Mesenchymal stem cell (in vitro differentiated cells and primary cell): ENCODE data around the gene SH3RF2. TPM values are rescaled to one million over a fixed set of nuclear protein-coding genes. Genes with fewer than 3 reads are reported as not detected.

Source experiments
- DNase-seq: peaks from one replicate; pipeline ENCODE4 v3.0.0-alpha.2; 2013
- H2AFZ ChIP-seq: one replicate; pipeline ENCODE4 v1.6.1; 2013; ENCODE audit warnings: low read depth, mild to moderate bottlenecking, control low read depth, inconsistent platforms, low read length, moderate library complexity
- H2AK5ac ChIP-seq: 2 replicates; pipeline ENCODE4 v1.6.1; 2013; ENCODE audit warnings: low read length, moderate library complexity, mild to moderate bottlenecking, inconsistent platforms; ENCODE audit not compliant: severe bottlenecking
- H2BK120ac ChIP-seq: one replicate; pipeline ENCODE4 v1.6.1; 2013; ENCODE audit warnings: low read depth, mild to moderate bottlenecking, inconsistent platforms, low read length, moderate library complexity
- H2BK12ac ChIP-seq, 2 experiments: one replicate each; pipeline ENCODE4 v1.6.1; 2013; ENCODE audit warnings: inconsistent platforms in 2 of 2, low read length in 2 of 2, mild to moderate bottlenecking in 2 of 2, moderate library complexity in 2 of 2, control low read depth in 1 of 2
- H2BK15ac ChIP-seq: one replicate; pipeline ENCODE4 v1.6.1; 2013; ENCODE audit warnings: mild to moderate bottlenecking, low read depth, inconsistent platforms; ENCODE audit not compliant: poor library complexity, severe bottlenecking
- H2BK5ac ChIP-seq: 2 replicates; pipeline ENCODE4 v1.6.1; 2013; ENCODE audit warnings: low read depth, mild to moderate bottlenecking, low read length, control low read depth, inconsistent platforms; ENCODE audit not compliant: poor library complexity, severe bottlenecking
- H3K14ac ChIP-seq, 2 experiments: one replicate each; pipeline ENCODE4 v1.6.1; 2013; ENCODE audit warnings: inconsistent platforms in 2 of 2, low read length in 2 of 2, control low read depth in 1 of 2, mild to moderate bottlenecking in 1 of 2, moderate library complexity in 1 of 2
- H3K18ac ChIP-seq, 2 experiments: one replicate each; pipeline ENCODE4 v1.6.1; 2013; ENCODE audit warnings: inconsistent platforms in 2 of 2, low read length in 2 of 2, control low read depth in 1 of 2, low read depth in 1 of 2, mild to moderate bottlenecking in 1 of 2
- H3K23ac ChIP-seq, 2 experiments: one replicate each; pipeline ENCODE4 v1.6.1; 2013; ENCODE audit warnings: inconsistent platforms in 2 of 2, low read length in 2 of 2, mild to moderate bottlenecking in 2 of 2, moderate library complexity in 2 of 2, control low read depth in 1 of 2
- H3K27ac ChIP-seq: 2 replicates; pipeline ENCODE4 v1.5.1; 2013; ENCODE audit warnings: mild to moderate bottlenecking, moderate library complexity, low read length, control low read depth, inconsistent platforms; ENCODE audit not compliant: poor library complexity, severe bottlenecking
- H3K27me3 ChIP-seq, 2 experiments: 2 replicates each; pipeline versions ENCODE4 v1.6.1 to v1.7.0; 2013; ENCODE audit warnings: low read length in 2 of 2, mild to moderate bottlenecking in 2 of 2, moderate library complexity in 2 of 2, control low read depth in 1 of 2, inconsistent platforms in 1 of 2; ENCODE audit not compliant: control insufficient read depth in 1 of 2, insufficient read depth in 1 of 2
- H3K36me3 ChIP-seq, 2 experiments: 2 replicates each; pipeline versions ENCODE4 v1.6.1 to v1.7.0; 2013; ENCODE audit warnings: low read length in 2 of 2, control low read depth in 1 of 2, inconsistent platforms in 1 of 2, low read depth in 1 of 2, mild to moderate bottlenecking in 1 of 2; ENCODE audit not compliant: insufficient read depth in 2 of 2, control insufficient read depth in 1 of 2
- H3K4ac ChIP-seq, 2 experiments: one replicate each; pipeline ENCODE4 v1.6.1; 2013; ENCODE audit warnings: inconsistent platforms in 2 of 2, low read length in 2 of 2, mild to moderate bottlenecking in 2 of 2, moderate library complexity in 2 of 2, control low read depth in 1 of 2, low read depth in 1 of 2
- H3K4me1 ChIP-seq: 2 replicates; pipeline ENCODE4 v1.6.1; 2013; ENCODE audit warnings: low read depth, low read length, control low read depth; ENCODE audit not compliant: control insufficient read depth, insufficient read depth
- H3K4me2 ChIP-seq: 2 replicates; pipeline ENCODE4 v1.6.1; 2013; ENCODE audit warnings: low read length, mild to moderate bottlenecking, inconsistent platforms; ENCODE audit not compliant: poor library complexity, severe bottlenecking
- H3K4me3 ChIP-seq, 2 experiments: 2 replicates each; pipeline versions ENCODE4 v1.5.1 to v1.7.0; 2013; ENCODE audit warnings: low read length in 2 of 2, mild to moderate bottlenecking in 2 of 2, control low read depth in 1 of 2, low read depth in 1 of 2; ENCODE audit not compliant: insufficient read depth in 1 of 2
- H3K79me1 ChIP-seq: replicated peaks from 2 replicates; pipeline ENCODE4 v1.6.1; 2013; ENCODE audit warnings: mild to moderate bottlenecking, control low read depth, low read length, inconsistent platforms; ENCODE audit not compliant: poor library complexity, severe bottlenecking
- H3K9ac ChIP-seq: 2 replicates; pipeline ENCODE4 v1.7.0; 2013; ENCODE audit warnings: mild to moderate bottlenecking, low read length, moderate library complexity
- H3K9me3 ChIP-seq: 2 replicates; pipeline ENCODE4 v1.7.0; 2013; ENCODE audit warnings: mild to moderate bottlenecking, low read length; ENCODE audit not compliant: control insufficient read depth
- H4K8ac ChIP-seq: one replicate; pipeline ENCODE4 v1.6.1; 2013; ENCODE audit warnings: inconsistent platforms, mild to moderate bottlenecking, low read length, moderate library complexity
- H4K91ac ChIP-seq: one replicate; pipeline ENCODE4 v1.6.1; 2013; ENCODE audit warnings: mild to moderate bottlenecking, low read length, inconsistent platforms
- WGBS: methylation state at CpG from one replicate; pipeline ENCODE4 v1.1.7; 2013; ENCODE audit warnings: mixed read lengths; 5-methylcytosine and 5-hydroxymethylcytosine counted together
- polyA plus RNA-seq, 2 experiments: library from polyadenylated mRNA; stranded (reverse); fragments of 200-250 nt; gene quantifications; one replicate each; pipeline ENCODE4 v1.2.3, GENCODE V29; 2013

The SH3RF2 gene
- polyA plus RNA-seq (2013, experiment 1 of 2) = 1.3 TPM
- 1.00 TPM for polyA plus RNA-seq (2013, experiment 2 of 2)

DNA sequence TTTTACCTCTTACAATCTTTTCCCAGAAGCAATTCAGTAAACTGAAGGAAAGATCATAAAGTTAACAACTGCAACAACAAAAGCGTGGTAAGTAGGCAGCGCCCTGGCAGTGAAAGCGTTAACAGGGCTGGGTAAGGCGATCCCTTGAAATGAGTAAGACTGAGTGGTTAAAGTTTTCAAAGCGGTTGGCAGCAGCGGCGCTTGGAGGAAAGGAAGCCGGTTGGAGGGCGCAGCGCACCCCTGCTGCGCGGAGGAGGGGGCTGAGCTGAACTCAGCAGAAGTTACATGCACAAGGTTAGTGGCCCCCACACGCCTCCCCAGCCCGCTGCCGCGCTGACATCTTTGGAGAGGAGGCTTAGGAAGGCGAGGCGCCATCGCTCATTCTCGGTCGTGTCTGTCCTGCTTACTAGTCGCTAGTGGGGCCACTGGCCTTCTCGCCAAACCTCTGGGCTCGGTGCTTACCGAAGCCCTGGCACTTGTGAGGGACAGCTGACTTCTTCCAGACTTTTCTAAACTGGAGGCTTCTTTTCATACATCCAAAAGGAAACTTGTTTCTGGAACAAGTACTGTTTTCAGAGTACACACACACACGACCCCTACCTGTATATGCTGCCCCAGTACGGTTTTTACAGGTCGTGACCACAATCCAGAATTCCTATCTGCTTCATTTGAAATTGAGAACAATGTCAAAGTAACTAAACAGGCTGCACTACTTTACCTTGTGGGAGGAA, at the start of gene SH3RF2:
TSS of gene SH3RF2 (plus strand) at position 178 of the 731 bp plus-strand sequence. CDS start 1,351 bp downstream, outside the sequence.
- H3K9me3 ChIP-seq = no peaks in the 10 kb centered on the region
- H3K4me3 ChIP-seq = peak within 1 kb of the TSS; percentile 56 to 82
- WGBS = under 1% methylated on average over 27 of the region's 28 CpGs
- H3K4me2 ChIP-seq = peak within 1 kb of the TSS; percentile 89
- peak within 1 kb of the TSS; percentile 96 for H3K27ac ChIP-seq
- peak within 1 kb of the TSS; percentile 55 for H2AFZ ChIP-seq
- H2BK120ac ChIP-seq = no peak within 1 kb of the TSS
- peaks cover 3% of the 10 kb centered on the region for H3K79me1 ChIP-seq
- H3K27me3 ChIP-seq = no peaks in the 10 kb centered on the region
- no peak within 1 kb of the TSS for H3K23ac ChIP-seq
- peak within 1 kb of the TSS; percentile 53 for H2BK5ac ChIP-seq
- no peak within 1 kb of the TSS for H4K8ac ChIP-seq
- DNase-seq = peak; percentile 74
- no peak within 1 kb of the TSS for H2AK5ac ChIP-seq
- no peak within 1 kb of the TSS for H2BK15ac ChIP-seq
- peak within 1 kb of the TSS in 1 of 2 experiments; percentile 83 for H3K14ac ChIP-seq
- H3K36me3 ChIP-seq = no peaks in the 10 kb centered on the region
- H3K4me1 ChIP-seq = peaks cover 9% of the 10 kb centered on the region
- H3K4ac ChIP-seq = no peak within 1 kb of the TSS
- H3K9ac ChIP-seq = peak within 1 kb of the TSS; percentile 75
- peak within 1 kb of the TSS in 1 of 2 experiments; percentile 91 for H2BK12ac ChIP-seq
- no peak within 1 kb of the TSS for H4K91ac ChIP-seq
- H3K18ac ChIP-seq = peak within 1 kb of the TSS; percentile 69 to 89

- Histone ChIP-seq H3K4ac (no peak overlapping the region), H3K9me3 (no peaks in the 10 kb centered on the region), H3K79me1 (no peaks in the 10 kb centered on the region), H2BK120ac (no peak overlapping the region), H3K9ac (no peak overlapping the region), H4K8ac (no peak overlapping the region), H3K36me3 (no peaks in the 10 kb centered on the region), H3K4me2 (no peak overlapping the region), H3K4me1 (no peaks in the 10 kb centered on the region), H3K23ac (no peak overlapping the region), H3K27ac (no peak overlapping the region), H2AFZ (no peak overlapping the region), H2BK15ac (no peak overlapping the region), H2BK5ac (no peak overlapping the region), H3K4me3 (no peak overlapping the region), H2AK5ac (no peak overlapping the region), H3K27me3 (no peaks in the 10 kb centered on the region), H4K91ac (no peak overlapping the region), H3K14ac (no peak overlapping the region), H2BK12ac (no peak overlapping the region), H3K18ac (no peak overlapping the region)
- 100% methylated on average over 2 of the region's 3 CpGs for WGBS
- no peak for DNase-seq
These were observed 49.2 kb upstream of the SH3RF2 start for GRCh38 chr5:145887217-145887616.

DNA sequence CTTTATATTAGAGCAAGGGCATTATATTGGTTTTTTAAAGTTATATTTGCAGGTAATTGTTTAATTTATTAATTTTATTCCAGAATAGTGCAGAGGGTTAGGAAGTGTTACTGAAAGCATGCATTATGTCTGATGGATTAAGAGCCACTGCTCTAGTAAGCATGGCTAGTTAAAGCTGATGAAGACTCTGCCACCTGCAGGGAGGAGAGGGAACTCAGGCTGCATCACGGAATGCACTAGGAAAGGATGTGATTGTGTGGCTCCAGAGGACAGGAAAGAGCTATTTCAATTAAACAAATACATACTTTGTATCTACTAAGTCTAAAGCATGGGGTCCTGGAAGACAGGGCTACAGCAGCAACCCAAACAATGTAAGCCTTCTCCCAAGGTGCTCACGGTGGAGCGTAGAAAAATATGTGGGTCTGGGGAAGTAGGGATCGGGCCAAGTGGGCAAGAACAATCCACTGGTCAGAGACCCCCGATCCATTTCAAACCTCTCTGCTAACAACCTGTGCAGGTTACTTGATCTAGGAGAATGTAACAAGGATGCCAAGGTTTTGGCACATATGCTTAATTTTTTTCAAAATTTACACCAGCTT, 48.3 kb upstream of the SH3RF2 start:
- Histone ChIP-seq H2BK5ac (no peak overlapping the region), H2BK12ac (no peak overlapping the region), H3K4ac (no peak overlapping the region), H2AK5ac (no peak overlapping the region), H3K27ac (no peak overlapping the region), H2BK120ac (no peak overlapping the region), H3K18ac (peak overlapping the region in 1 of 2 experiments; percentile 33), H3K9ac (no peak overlapping the region), H3K27me3 (no peaks in the 10 kb centered on the region), H3K4me1 (no peaks in the 10 kb centered on the region), H3K4me3 (no peak overlapping the region), H2BK15ac (no peak overlapping the region), H4K91ac (no peak overlapping the region), H2AFZ (no peak overlapping the region), H3K4me2 (no peak overlapping the region), H3K23ac (no peak overlapping the region), H3K9me3 (no peaks in the 10 kb centered on the region), H3K14ac (no peak overlapping the region), H3K79me1 (no peaks in the 10 kb centered on the region), H4K8ac (no peak overlapping the region), H3K36me3 (no peaks in the 10 kb centered on the region)
- WGBS = 68% methylated on average over 4 of the region's 5 CpGs
- DNase-seq = peak; percentile 60

GRCh38 chr5:145889611-145890010, 46.8 kb upstream of the SH3RF2 start:
- Histone ChIP-seq H4K8ac (no peak overlapping the region), H3K36me3 (no peaks in the 10 kb centered on the region), H2BK12ac (no peak overlapping the region), H3K4ac (no peak overlapping the region), H3K27ac (no peak overlapping the region), H3K18ac (no peak overlapping the region), H2AFZ (no peak overlapping the region), H3K4me3 (no peak overlapping the region), H3K9me3 (no peaks in the 10 kb centered on the region), H4K91ac (no peak overlapping the region), H2BK5ac (no peak overlapping the region), H3K9ac (no peak overlapping the region), H2BK15ac (no peak overlapping the region), H2AK5ac (no peak overlapping the region), H3K79me1 (no peaks in the 10 kb centered on the region), H2BK120ac (no peak overlapping the region), H3K14ac (no peak overlapping the region), H3K27me3 (no peaks in the 10 kb centered on the region), H3K4me2 (no peak overlapping the region), H3K4me1 (no peaks in the 10 kb centered on the region), H3K23ac (no peak overlapping the region)
- no peak for DNase-seq
- WGBS = 92% methylated on average over 2 of the region's 2 CpGs
